ENCODE results near the gene DIP2C.
A peak's percentile ranks its signal among the peaks of the same experiment; 100 is the strongest.
"Not testable (repeated sequence)": the region's sequence is repeated elsewhere in the genome, so short reads cannot be mapped to it uniquely, and the experiment has no call there.

The DIP2C gene

DNA sequence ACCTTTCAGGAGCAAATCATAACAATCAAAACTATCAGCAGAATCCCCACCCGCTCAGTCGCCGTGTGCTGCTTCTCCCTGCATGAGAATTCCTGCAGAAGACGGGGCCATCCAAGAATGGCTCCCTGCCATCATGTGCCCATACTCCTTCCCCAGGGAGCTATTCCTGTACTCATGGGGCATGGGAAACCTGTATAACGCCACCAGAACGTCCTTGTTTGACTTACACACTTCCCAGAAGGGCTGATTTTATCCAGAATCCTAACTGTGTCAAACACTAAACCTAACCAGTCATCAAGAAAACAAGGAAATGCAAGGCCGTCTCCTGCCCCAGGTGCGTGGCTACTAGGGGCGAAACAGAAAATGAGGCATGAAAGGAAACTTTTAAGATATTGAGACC, 16.0 kb downstream of the DIP2C start:
- no peak for DNase-seq

DNA sequence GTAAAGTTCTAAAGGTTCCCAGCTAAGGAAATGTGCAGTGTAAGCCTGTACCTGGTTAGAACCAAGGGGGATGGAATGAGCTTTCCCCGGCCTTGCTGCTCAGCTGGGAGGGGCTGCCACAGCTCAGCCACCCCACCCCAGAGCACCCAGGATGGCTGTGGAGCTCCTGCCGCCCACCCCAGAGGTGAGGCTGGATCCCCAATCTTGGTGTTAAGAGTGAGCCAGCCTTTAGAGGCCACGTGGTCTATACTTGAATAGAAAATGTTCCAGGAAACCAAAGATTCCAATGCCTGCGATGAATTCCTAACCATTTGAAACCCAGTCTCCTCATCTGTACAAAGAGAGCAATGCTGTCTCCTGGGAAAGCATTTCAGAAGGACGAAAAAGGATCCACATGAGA, 16.5 kb downstream of the DIP2C start:
- DNase-seq: no peak

- no peak for DNase-seq
Measured at GRCh38 chr10:672203-672602, 17.3 kb downstream of the DIP2C start.

GRCh38 chr10:670990-671389, 18.5 kb downstream of the DIP2C start:
- DNase-seq: no peak

- no peak for DNase-seq
Measured at GRCh38 chr10:670038-670437, 19.4 kb downstream of the DIP2C start.

- no peak for DNase-seq
Measured at GRCh38 chr10:668786-669485, 20.5 kb downstream of the DIP2C start.

DNA sequence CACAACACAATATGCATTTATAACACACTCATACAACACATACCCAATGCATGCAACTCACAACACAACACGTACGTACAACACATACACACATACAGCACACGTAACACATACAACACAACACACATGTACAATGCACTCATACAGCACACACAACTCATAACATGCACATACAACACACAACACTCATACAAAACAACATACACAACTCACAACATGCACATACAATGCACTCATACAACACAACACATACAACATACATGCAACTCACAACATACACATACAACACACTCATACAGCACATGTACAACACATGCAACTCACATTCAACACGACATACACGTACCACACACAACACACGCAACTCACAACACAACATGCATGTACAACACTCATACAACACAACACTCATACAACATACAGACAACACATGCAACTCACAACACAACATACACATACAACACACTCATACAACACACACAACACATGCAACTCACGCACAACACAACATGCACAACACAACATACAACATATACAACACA, 21.8 kb downstream of the DIP2C start:
- DNase-seq: no peak

DNA sequence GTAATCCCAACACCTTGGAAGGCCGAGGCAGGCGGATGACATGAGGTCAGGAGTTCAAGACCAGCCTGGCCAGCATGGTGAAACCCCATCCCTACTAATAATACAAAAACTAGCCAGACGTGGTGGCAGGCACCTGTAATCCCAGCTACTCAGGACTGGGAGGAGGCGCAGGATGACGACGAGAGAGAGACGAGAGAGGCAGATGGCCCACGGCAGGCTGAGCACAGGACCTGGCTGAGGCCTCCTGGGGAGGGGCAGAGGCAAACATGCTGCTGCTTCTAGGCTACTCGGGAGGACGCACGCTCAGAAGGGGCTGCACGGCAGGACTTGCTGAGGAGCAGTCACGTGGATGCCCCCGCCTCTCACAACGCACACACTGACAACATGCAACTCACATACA, 22.4 kb downstream of the DIP2C start:
- DNase-seq: no peak

DNA sequence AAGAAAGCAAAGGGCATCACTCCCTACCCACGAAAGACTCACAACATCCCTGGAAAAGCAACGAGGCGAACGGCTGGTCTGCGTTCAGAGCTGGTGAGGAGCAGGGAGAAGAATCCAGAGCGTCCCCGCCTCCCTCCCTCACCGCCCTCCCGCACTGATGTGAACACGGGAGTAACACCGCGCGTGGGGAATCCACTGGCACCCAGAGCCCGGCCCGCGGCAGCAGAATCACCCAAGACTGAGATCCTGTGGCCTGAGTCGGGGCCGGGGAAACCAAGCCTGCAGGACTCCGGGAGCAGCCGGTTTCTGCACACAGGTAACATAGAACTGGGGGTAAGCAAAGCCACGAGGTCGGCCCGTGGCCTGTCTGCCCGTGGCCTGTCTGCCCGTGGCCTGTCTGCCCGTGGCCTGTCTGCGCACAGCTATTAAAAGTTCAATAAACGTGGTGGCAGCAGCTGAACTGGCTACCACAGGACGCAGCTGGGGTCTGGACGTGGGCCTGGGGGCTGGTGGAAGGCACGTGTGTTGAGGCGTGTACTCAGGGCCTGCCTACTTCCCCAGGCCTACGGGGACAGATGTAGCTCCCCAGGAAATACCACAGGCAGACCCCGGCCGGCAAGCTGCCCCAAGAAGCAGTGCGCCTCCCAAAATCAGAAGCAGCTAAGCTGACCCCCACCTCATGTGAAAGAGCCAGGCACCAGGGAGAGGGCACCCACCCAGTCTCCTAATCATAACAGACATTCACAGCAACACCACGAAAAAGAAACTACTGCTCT, 23.0 kb downstream of the DIP2C start:
- no peak for DNase-seq

GRCh38 chr10:665579-666091, 23.8 kb downstream of the DIP2C start:
- no peak for DNase-seq

DNA sequence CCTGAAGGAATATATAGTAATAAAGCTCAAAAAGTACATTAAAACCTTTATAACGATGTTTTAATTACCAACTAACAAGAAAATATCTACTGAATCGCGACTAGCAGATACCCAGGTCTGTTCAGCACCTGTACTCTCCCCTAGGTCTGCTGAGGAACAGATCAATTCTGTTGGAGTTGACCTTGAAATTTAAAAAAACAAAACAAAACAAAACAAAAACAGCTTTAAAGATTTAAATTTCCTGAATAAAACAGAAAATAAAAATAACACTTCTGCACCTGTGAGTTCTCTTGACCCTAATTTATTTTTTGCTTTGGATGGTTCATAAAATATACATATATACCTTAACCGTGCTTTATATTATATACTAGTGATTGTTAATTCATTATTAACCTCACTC, 24.6 kb downstream of the DIP2C start:
- no peak for DNase-seq

GRCh38 chr10:664301-664700, 25.2 kb downstream of the DIP2C start:
- no peak for DNase-seq

GRCh38 chr10:663831-664251, 25.6 kb downstream of the DIP2C start:
- no peak for DNase-seq

DNA sequence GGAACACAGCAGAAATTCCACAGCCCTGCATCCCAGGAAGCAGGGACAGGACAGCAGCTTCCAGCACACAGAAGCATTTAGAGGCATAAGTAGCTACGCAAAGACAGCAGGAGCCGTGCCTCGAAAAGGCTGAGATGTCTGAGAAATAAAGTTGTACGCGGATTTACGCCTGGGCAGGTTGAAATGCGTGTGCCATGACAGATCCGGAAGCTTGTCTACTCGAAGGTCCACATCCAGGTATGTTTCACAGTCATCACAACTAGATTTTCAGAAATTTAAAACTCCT, 26.1 kb downstream of the DIP2C start:
- no peak for DNase-seq

- DNase-seq: no peak
Measured at GRCh38 chr10:662686-663465, 26.6 kb downstream of the DIP2C start.

DNA sequence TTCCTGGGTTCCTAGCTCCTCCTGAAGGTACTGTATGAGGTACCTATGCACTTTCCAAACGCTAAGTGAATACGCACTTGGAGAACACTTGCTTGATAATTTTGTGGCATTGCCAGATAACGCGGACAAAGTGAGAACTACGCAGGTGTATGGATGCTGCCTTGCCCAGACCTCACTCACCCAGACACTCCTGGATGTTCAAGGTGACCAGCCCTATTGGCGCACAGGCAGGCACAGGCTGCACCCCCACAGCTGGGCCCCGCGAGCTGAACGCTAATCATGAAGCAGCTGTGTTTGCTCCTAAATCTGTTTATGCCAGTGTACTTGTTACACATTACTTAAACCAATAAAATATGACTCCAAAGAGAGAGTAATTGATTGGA, 27.3 kb downstream of the DIP2C start:
- DNase-seq: peak; percentile 4

DNA sequence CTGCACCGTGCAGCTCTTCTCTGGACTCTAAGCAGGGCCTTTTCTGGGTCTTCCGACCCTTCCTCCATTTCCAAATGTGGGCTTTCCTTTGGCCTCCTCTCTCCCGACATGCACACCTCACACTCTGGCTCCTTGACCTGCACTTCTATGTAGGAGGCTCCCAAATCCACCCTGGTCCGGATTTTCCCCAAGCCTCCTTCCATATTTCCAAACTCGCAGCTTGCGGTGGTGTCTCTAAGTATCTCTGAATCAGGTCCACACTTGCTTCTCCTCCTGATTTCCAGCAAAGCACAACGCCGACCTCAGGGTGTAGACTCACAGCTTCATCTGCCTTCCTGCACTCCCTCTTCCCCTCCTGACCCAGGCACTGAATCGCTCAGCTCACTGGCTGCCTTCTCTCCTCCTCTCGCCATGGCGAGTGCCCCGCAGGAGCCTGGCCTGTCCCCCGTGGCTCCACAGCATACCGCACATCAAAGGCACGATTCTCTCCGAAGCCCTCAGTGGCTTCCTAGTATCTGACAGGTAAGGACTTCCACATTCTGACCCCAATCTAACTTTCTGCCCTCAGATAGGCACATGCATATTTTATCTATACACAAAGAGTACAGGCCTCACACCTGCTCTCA, 27.8 kb downstream of the DIP2C start:
- DNase-seq: no peak

DNA sequence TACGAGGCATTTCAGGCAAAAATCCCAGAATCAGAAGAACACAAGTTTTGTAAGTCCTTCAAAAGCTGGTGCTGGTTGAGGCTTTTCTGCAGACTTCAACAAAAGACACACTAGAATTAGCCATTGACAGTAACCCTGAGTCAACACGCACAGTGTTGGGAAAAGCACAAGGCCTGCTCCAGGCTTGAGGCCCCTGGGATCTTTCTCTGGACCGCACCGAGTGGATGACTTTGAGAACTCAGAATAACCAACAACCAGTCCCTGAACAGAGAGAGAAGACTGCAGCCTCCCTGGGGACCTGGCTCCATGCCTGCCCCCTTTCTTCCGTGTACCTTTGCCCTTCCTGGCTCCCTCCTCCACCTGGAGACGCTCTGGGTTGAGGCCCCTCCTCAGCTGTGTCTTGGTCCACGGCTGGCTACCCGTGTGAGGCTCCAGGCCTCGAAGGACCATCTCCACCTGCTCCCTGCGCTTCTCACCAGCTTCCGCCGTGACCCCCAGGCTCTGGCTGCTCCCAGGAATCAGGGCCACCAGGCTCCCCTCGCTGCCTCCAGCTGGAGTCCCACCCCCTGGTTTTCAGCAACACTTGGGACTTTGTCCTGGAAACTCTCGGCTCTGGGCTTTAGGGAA, 28.4 kb downstream of the DIP2C start:
- DNase-seq: no peak

DNA sequence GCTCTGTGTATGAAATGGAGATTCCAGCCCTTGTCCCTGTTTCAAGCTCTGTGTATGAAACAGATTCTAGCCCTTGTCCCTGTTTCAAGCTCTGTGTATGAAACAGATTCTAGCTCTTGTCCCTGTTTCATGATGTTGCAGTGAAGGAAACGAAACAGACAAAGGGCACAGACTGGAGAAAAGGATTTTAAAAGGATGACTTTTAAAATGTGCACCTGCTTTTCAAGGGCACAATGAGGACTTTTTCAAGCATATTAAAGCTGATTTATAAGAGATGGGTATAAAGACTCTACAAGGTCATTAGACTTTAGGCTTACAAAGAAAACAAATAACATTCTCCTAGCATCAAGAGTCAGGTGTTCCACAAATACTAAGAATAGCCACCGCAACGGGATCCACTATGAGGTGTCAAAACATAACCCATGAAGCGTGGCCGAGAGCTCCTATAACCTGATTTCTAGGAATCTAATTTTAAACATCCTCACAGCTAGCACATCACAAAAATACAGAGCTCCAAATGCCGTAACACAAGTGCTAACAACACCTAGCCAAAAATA, 29.0 kb downstream of the DIP2C start:
- DNase-seq: peak; percentile 8

GRCh38 chr10:659688-660141, 29.8 kb downstream of the DIP2C start:
- no peak for DNase-seq

DNA sequence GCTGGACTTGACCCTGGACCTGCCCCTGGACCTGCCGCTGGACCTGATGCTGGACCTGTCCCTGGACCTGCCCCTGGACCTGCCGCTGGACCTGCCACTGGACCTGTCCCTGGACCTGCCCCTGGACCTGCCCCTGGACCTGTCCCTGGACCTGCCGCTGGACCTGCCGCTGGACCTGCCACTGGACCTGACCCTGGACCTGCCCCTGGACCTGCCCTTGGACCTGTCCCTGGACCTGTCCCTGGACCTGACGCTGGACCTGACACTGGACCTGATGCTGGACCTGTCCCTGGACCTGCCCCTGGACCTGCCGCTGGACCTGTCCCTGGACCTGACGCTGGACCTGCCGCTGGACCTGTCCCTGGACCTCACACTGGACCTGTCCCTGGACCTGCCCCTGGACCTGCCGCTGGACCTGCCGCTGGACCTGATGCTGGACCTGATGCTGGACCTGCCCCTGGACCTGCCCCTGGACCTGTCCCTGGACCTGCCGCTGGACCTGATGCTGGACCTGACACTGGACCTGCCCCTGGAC, 31.6 kb downstream of the DIP2C start:
- not testable (repeated sequence) for DNase-seq

GRCh38 chr10:656883-657282, 32.6 kb downstream of the DIP2C start:
- DNase-seq: no peak
